Keratinocyte (primary cell): ENCODE results near the gene EPHA10.

Experiments
- CTCF ChIP-seq, 3 experiments: IDR thresholded peaks in 1 of 3; conservative IDR thresholded peaks in 1 of 3; optimal IDR thresholded peaks in 1 of 3; 2 replicates in 2 of 3; 3 replicates in 1 of 3; pipeline versions ENCODE3 to v1.5.1; 2011; ENCODE audit warnings: low read length in 3 of 3, mild to moderate bottlenecking in 3 of 3, moderate library complexity in 2 of 3, control low read depth in 1 of 3, inconsistent platforms in 1 of 3; ENCODE audit not compliant: insufficient read depth in 2 of 3; ENCODE audit errors: extremely low read depth in 1 of 3
- EZH2 ChIP-seq: IDR thresholded peaks from one replicate; pipeline ENCODE4 v1.6.1; 2012; ENCODE audit warnings: inconsistent platforms, mild to moderate bottlenecking, low read length, moderate library complexity

DNA sequence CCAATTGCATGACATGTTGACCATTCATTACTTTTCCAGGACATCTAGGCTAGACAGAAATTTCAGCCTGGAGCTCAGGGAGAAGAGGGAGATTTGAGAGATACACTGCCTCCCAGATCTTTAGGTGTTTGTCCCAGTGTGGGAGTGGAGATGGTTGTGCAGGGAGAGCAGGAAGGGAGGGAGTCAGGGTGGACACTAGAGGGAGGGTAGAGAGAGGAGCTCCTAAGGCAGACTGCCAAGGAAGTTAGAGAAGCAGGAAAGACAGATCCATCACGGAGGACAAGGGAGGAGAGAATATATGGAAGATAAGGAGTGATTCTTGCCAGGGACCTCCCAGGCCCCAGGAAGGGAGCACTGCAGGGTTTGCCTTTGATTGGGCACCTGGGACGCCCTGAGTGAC is 63.9 kb downstream of the EPHA10 start:
- TF ChIP-seq CTCF (optimal IDR thresholded peaks at IDR 0.05 in 1 of 3, IDR thresholded peaks at IDR 0.05 in 1 of 3, conservative IDR thresholded peaks at IDR 0.05 in 1 of 3; ENCODE audit: extremely low read depth in 1 of 3, insufficient read depth in 2 of 3, low read length in 3 of 3) (no peak), EZH2 (no peak)
